Mucosa of gallbladder (tissue), 1 donor: ENCODE data around the gene MAPT. TPM values are rescaled to one million over a fixed set of nuclear protein-coding genes. Genes with fewer than 3 reads are reported as not detected.
"Not testable (repeated sequence)": the region's sequence is repeated elsewhere in the genome, so short reads cannot be mapped to it uniquely, and the experiment has no call there.

ENCODE experiments used
- DNase-seq: peaks from one replicate; pipeline ENCODE4 v3.0.0-alpha.2; 2020; ENCODE audit warnings: low spot score
- total RNA-seq: library from RNA; stranded (reverse); gene quantifications from one replicate; pipeline ENCODE4 v1.2.1, GENCODE V29; 2021
- donor health status: DM: no; HTN: no; CAD: no.

MAPT gene
- total RNA-seq, 1 donor from 2014 or later = 11.0 TPM

DNA sequence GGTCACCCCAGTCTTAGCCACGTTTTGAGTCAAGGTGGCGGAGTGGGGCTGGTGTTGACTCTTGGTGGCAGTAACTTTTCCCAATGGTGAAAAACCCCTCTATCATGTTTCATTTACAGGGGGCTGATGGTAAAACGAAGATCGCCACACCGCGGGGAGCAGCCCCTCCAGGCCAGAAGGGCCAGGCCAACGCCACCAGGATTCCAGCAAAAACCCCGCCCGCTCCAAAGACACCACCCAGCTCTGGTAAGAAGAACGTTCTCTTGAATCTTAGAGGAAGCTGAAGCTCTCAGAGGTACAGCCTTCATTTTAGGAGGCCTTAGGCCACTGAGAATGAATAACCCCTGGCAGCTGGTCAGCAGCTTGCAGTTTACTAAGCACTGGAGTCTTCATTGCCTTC lies 97.0 kb downstream of the MAPT start:
- no peak for DNase-seq

DNA sequence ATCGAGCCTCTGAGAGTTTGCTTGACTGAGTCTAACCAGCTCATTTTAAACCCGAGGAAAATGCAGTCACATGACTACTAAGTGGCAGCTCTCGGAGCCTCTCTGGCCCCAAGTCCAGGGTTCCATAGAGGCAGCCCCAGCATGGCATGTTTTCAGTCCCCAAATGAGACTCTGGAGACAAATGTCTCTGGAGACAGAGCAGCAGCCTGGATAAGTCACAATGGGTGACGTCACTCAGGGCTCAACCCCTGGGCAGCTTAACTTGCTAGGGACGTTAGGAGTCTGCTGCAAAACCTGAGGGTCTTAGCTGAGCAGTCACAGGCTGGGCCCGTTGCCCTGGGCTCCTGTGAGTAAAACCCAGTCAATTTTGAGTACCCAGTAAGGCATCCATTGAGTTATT lies 97.8 kb downstream of the MAPT start:
- DNase-seq = no peak

DNA sequence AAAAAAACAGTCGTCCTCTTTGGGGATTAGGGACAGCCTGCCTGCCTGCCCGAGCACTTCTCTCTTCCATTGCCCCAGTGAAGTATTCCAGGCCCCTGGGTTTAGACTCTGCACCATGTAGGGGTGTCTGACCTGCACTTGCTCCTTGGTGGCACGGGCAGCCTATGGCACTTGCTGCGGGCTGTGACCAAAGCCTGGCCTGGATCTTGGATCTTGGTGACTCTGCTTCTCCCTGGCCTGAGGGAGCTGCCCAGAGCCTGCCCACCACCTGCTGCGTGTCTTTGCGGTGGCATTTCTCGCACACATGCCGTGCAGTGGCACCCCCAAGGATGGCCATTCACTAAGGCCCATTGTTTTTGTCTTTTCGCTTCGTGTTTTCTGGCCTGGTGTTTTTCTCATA lies 98.5 kb downstream of the MAPT start:
- DNase-seq = no peak

DNA sequence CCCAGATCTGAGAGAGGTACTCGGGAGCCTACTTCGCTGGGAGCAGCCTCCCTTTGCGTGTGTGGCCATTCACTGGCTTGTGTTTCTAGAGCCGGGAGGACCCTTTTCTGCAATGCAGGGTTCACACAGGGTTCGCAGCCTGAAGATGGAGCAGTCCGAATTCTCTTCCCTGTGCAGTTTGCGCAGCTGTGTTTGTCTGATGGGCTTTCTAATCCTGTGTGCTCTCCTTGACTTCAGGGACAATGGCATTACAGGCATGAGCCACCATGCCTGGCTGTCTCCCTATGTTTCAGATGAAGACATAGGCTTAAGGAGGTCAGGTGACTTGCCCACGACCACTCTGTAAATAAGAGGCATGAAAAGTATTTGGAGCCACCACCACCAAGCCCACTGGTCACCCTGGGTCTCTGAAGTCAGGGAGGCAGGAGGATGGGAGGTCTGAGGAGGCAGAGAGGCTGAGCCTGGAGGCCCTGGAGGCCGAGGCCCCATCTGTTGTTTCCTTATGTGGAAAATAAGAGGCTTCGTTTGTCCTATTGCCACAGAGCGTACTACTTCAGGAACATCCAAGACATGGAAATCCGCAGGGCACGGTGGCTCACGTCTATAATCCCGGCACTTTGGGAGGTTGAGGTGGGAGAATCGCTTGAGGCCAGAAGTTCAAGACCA lies 99.7 kb downstream of the MAPT start:
- no peak for DNase-seq

DNA sequence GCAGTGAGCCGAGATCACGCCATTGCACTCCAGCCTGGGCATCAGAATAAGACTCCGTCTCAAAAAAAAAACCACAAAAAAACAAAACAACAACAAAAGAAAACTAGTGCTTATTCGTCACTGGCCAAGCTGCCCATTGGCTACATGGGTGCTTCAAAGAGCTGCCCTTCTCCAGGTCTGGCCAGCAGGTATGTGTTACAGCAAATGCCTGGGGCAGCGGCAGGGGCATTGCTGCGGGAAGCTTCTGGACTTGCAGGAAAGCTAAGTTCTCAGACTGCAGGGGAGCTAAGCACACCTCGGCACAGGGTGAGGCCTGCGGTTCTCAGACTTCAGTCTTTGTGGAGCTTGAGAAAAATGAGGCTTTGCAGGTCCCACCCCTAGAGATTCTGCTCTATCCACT lies 100.6 kb downstream of the MAPT start:
- DNase-seq = no peak

DNA sequence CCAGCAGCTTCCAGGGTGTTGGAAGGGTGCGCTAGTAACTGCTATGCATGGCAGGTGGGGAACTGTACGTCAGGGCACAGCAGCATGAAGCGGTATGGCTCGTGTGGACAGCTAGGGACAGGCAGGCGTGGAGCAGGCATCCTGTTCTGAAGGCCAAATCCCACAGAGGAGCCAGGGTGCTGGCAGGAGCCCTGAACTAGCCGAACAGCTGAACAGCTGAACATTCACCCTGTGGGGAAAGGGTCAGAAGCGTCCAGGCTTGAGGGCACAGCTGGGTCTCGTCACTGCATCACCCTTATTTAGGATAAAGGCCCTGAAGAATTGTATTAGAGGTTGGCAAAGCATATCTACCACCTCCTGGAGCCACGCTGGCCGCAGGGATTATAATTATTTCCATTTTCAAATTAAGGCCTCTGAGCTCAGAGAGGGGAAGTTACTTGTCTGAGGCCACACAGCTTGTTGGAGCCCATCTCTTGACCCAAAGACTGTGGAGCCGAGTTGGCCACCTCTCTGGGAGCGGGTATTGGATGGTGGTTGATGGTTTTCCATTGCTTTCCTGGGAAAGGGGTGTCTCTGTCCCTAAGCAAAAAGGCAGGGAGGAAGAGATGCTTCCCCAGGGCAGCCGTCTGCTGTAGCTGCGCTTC lies 101.4 kb downstream of the MAPT start:
- no peak for DNase-seq

DNA sequence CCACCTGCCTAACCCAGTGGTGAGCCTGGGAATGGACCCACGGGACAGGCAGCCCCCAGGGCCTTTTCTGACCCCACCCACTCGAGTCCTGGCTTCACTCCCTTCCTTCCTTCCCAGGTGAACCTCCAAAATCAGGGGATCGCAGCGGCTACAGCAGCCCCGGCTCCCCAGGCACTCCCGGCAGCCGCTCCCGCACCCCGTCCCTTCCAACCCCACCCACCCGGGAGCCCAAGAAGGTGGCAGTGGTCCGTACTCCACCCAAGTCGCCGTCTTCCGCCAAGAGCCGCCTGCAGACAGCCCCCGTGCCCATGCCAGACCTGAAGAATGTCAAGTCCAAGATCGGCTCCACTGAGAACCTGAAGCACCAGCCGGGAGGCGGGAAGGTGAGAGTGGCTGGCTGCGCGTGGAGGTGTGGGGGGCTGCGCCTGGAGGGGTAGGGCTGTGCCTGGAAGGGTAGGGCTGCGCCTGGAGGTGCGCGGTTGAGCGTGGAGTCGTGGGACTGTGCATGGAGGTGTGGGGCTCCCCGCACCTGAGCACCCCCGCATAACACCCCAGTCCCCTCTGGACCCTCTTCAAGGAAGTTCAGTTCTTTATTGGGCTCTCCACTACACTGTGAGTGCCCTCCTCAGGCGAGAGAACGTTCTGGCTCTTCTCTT lies 102.1 kb downstream of the MAPT start:
- no peak for DNase-seq

DNA sequence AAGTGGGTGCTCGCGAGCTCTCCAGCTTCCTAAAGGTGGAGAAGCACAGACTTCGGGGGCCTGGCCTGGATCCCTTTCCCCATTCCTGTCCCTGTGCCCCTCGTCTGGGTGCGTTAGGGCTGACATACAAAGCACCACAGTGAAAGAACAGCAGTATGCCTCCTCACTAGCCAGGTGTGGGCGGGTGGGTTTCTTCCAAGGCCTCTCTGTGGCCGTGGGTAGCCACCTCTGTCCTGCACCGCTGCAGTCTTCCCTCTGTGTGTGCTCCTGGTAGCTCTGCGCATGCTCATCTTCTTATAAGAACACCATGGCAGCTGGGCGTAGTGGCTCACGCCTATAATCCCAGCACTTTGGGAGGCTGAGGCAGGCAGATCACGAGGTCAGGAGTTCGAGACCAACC lies 102.8 kb downstream of the MAPT start:
- DNase-seq = no peak

DNA sequence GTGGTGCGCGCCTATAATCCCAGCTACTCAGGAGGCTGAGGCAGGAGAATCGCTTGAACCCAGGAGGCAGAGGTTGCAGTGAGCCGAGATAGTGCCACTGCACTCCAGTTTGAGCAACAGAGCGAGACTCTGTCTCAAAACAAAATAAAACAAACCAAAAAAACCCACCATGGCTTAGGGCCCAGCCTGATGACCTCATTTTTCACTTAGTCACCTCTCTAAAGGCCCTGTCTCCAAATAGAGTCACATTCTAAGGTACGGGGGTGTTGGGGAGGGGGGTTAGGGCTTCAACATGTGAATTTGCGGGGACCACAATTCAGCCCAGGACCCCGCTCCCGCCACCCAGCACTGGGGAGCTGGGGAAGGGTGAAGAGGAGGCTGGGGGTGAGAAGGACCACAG lies 103.3 kb downstream of the MAPT start:
- DNase-seq = no peak

DNA sequence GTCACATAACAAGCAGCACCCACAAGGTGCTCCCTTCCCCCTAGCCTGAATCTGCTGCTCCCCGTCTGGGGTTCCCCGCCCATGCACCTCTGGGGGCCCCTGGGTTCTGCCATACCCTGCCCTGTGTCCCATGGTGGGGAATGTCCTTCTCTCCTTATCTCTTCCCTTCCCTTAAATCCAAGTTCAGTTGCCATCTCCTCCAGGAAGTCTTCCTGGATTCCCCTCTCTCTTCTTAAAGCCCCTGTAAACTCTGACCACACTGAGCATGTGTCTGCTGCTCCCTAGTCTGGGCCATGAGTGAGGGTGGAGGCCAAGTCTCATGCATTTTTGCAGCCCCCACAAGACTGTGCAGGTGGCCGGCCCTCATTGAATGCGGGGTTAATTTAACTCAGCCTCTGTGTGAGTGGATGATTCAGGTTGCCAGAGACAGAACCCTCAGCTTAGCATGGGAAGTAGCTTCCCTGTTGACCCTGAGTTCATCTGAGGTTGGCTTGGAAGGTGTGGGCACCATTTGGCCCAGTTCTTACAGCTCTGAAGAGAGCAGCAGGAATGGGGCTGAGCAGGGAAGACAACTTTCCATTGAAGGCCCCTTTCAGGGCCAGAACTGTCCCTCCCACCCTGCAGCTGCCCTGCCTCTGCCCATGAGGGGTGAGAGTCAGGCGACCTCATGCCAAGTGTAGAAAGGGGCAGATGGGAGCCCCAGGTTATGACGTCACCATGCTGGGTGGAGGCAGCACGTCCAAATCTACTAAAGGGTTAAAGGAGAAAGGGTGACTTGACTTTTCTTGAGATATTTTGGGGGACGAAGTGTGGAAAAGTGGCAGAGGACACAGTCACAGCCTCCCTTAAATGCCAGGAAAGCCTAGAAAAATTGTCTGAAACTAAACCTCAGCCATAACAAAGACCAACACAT lies 104.9 kb downstream of the MAPT start, which contains the start of gene STH:
TSS of gene STH (plus strand) at position 264 of the 913 bp plus-strand sequence. CDS start at position 294, 30 bp downstream.
- DNase-seq = no peak

DNA sequence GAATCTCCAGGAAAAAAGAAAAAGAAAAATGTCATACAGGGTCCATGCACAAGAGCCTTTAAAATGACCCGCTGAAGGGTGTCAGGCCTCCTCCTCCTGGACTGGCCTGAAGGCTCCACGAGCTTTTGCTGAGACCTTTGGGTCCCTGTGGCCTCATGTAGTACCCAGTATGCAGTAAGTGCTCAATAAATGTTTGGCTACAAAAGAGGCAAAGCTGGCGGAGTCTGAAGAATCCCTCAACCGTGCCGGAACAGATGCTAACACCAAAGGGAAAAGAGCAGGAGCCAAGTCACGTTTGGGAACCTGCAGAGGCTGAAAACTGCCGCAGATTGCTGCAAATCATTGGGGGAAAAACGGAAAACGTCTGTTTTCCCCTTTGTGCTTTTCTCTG lies 105.5 kb downstream of the MAPT start:
- no peak for DNase-seq

DNA sequence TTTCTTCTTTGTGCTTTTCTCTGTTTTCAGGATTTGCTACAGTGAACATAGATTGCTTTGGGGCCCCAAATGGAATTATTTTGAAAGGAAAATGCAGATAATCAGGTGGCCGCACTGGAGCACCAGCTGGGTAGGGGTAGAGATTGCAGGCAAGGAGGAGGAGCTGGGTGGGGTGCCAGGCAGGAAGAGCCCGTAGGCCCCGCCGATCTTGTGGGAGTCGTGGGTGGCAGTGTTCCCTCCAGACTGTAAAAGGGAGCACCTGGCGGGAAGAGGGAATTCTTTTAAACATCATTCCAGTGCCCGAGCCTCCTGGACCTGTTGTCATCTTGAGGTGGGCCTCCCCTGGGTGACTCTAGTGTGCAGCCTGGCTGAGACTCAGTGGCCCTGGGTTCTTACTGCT lies 105.9 kb downstream of the MAPT start:
- no peak for DNase-seq

DNA sequence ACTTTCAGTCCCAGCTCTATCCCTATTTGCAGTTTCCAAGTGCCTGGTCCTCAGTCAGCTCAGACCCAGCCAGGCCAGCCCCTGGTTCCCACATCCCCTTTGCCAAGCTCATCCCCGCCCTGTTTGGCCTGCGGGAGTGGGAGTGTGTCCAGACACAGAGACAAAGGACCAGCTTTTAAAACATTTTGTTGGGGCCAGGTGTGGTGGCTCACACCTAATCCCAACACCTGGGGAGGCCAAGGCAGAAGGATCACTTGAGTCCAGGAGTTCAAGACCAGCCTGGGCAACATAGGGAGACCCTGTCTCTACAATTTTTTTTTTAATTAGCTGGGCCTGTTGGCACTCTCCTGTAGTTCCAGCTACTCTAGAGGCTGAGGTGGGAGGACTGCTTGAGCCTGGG lies 106.4 kb downstream of the MAPT start:
- DNase-seq = no peak

DNA sequence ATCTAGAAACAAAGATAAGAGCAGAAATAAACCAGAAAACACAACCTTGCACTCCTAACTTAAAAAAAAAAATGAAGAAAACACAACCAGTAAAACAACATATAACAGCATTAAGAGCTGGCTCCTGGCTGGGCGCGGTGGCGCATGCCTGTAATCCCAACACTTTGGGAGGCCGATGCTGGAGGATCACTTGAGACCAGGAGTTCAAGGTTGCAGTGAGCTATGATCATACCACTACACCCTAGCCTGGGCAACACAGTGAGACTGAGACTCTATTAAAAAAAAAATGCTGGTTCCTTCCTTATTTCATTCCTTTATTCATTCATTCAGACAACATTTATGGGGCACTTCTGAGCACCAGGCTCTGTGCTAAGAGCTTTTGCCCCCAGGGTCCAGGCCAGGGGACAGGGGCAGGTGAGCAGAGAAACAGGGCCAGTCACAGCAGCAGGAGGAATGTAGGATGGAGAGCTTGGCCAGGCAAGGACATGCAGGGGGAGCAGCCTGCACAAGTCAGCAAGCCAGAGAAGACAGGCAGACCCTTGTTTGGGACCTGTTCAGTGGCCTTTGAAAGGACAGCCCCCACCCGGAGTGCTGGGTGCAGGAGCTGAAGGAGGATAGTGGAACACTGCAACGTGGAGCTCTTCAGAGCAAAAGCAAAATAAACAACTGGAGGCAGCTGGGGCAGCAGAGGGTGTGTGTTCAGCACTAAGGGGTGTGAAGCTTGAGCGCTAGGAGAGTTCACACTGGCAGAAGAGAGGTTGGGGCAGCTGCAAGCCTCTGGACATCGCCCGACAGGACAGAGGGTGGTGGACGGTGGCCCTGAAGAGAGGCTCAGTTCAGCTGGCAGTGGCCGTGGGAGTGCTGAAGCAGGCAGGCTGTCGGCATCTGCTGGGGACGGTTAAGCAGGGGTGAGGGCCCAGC lies 107.3 kb downstream of the MAPT start:
- DNase-seq = no peak

DNA sequence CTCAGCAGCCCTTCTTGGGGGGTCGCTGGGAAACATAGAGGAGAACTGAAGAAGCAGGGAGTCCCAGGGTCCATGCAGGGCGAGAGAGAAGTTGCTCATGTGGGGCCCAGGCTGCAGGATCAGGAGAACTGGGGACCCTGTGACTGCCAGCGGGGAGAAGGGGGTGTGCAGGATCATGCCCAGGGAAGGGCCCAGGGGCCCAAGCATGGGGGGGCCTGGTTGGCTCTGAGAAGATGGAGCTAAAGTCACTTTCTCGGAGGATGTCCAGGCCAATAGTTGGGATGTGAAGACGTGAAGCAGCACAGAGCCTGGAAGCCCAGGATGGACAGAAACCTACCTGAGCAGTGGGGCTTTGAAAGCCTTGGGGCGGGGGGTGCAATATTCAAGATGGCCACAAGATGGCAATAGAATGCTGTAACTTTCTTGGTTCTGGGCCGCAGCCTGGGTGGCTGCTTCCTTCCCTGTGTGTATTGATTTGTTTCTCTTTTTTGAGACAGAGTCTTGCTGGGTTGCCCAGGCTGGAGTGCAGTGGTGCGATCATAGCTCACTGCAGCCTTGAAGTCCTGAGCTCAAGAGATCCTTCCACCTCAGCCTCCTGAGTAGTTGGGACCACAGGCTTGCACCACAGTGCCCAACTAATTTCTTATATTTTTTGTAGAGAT lies 108.1 kb downstream of the MAPT start:
- peak; percentile 75 for DNase-seq

DNA sequence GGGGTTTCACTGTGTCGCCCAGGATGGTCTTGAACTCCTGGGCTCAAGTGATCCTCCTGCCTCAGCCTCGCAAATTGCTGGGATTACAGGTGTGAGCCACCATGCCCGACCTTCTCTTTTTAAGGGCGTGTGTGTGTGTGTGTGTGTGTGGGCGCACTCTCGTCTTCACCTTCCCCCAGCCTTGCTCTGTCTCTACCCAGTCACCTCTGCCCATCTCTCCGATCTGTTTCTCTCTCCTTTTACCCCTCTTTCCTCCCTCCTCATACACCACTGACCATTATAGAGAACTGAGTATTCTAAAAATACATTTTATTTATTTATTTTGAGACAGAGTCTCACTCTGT lies 108.6 kb downstream of the MAPT start:
- no peak for DNase-seq

DNA sequence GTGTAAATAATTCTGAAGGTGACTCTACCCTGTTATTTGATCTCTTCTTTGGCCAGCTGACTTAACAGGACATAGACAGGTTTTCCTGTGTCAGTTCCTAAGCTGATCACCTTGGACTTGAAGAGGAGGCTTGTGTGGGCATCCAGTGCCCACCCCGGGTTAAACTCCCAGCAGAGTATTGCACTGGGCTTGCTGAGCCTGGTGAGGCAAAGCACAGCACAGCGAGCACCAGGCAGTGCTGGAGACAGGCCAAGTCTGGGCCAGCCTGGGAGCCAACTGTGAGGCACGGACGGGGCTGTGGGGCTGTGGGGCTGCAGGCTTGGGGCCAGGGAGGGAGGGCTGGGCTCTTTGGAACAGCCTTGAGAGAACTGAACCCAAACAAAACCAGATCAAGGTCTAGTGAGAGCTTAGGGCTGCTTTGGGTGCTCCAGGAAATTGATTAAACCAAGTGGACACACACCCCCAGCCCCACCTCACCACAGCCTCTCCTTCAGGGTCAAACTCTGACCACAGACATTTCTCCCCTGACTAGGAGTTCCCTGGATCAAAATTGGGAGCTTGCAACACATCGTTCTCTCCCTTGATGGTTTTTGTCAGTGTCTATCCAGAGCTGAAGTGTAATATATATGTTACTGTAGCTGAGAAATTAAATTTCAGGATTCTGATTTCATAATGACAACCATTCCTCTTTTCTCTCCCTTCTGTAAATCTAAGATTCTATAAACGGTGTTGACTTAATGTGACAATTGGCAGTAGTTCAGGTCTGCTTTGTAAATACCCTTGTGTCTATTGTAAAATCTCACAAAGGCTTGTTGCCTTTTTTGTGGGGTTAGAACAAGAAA lies 109.8 kb downstream of the MAPT start:
- DNase-seq = peak; percentile 34

DNA sequence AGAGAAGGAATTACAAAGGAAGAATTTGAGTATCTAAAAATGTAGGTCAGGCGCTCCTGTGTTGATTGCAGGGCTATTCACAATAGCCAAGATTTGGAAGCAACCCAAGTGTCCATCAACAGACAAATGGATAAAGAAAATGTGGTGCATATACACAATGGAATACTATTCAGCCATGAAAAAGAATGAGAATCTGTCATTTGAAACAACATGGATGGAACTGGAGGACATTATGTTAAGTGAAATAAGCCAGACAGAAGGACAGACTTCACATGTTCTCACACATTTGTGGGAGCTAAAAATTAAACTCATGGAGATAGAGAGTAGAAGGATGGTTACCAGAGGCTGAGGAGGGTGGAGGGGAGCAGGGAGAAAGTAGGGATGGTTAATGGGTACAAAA lies 111.7 kb downstream of the MAPT start:
- DNase-seq = not testable (repeated sequence)

DNA sequence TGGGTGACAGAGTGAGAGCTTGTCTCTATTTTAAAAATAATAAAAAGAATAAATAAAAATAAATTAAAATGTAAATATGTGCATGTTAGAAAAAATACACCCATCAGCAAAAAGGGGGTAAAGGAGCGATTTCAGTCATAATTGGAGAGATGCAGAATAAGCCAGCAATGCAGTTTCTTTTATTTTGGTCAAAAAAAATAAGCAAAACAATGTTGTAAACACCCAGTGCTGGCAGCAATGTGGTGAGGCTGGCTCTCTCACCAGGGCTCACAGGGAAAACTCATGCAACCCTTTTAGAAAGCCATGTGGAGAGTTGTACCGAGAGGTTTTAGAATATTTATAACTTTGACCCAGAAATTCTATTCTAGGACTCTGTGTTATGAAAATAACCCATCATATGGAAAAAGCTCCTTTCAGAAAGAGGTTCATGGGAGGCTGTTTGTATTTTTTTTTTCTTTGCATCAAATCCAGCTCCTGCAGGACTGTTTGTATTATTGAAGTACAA lies 113.2 kb downstream of the MAPT start:
- no peak for DNase-seq
